MCF 10A (cell line): Measurements from ENCODE around the gene MAT2A. TPM values are rescaled to one million over a fixed set of nuclear protein-coding genes. Genes with fewer than 3 reads are reported as not detected.

Experiments used
- BruUV-seq: library from RNA; stranded (reverse); fragments of 400-500 nt; replicated peaks from 2 replicates; lab custom pipeline; 2021; lab: Mats Ljungman, UMichigan
- CTCF ChIA-PET: fragments of 300-600 bp; sonication (Branson Sonifier 250); formaldehyde crosslinking; extraction: SDS; loops from one replicate; lab custom pipeline; 2021; ENCODE audit warnings: antibody characterized with exemption, inconsistent platforms; lab: Yijun Ruan, JAX
- POLR2A ChIA-PET: fragments of 300-600, 350-650 bp; sonication (Branson Sonifier 250); formaldehyde crosslinking; extraction: SDS; loops from one replicate; lab custom pipeline; 2020; ENCODE audit warnings: antibody characterized with exemption, inconsistent platforms; lab: Yijun Ruan, JAX
- DNase-seq: peaks from one replicate; pipeline ENCODE4 v3.0.0-alpha.2; 2018; ENCODE audit not compliant: unreplicated experiment
- H3K27ac Mint-ChIP-seq: one replicate; pipeline ENCODE4 v1.8.0; 2022; ENCODE audit warnings: mild to moderate bottlenecking, low read depth, mixed read lengths; ENCODE audit not compliant: unreplicated experiment
- H3K27me3 Mint-ChIP-seq: one replicate; pipeline ENCODE4 v1.8.0; 2022; ENCODE audit warnings: mixed read lengths; ENCODE audit not compliant: insufficient read depth, unreplicated experiment
- H3K36me3 Mint-ChIP-seq: one replicate; pipeline ENCODE4 v1.8.0; 2022; ENCODE audit warnings: mild to moderate bottlenecking, moderate library complexity, mixed read lengths; ENCODE audit not compliant: insufficient read depth, unreplicated experiment
- H3K4me1 Mint-ChIP-seq: one replicate; pipeline ENCODE4 v1.8.0; 2022; ENCODE audit warnings: mixed read lengths; ENCODE audit not compliant: insufficient read depth, unreplicated experiment
- H3K4me3 Mint-ChIP-seq: one replicate; pipeline ENCODE4 v1.8.0; 2022; ENCODE audit warnings: mild to moderate bottlenecking, moderate library complexity, mixed read lengths; ENCODE audit not compliant: unreplicated experiment
- H3K9me3 Mint-ChIP-seq: one replicate; pipeline ENCODE4 v1.8.0; 2022; ENCODE audit warnings: mixed read lengths; ENCODE audit not compliant: unreplicated experiment
- CTCF ChIP-seq: fragments of 200-600 bp; IDR thresholded peaks from one replicate; pipeline ENCODE4 v1.8.0; 2022; ENCODE audit warnings: antibody characterized with exemption, mild to moderate bottlenecking; ENCODE audit not compliant: unreplicated experiment
- intact Hi-C: fragments of 100-400 bp; cut with micrococcal nuclease; formaldehyde crosslinking; loops from 2 replicates; pipeline ENCODE4 v1.14.1; 2022
- total RNA-seq: library from RNA; stranded (reverse); gene quantifications from 2 replicates; pipeline ENCODE4 v1.2.3, GENCODE V29; 2022

Gene MAT2A
- total RNA-seq, 1 experiment from 2014 or later = 366 TPM

GRCh38 chr2:85582492-85582891 lies 43.5 kb downstream of the MAT2A start:
- Mint-ChIP-seq H3K9me3 (no peaks in the 10 kb centered on the region), H3K27me3 (no peaks in the 10 kb centered on the region), H3K4me3 (no peak overlapping the region), H3K4me1 (peaks cover 25% of the 10 kb centered on the region), H3K36me3 (peaks cover 42% of the 10 kb centered on the region), H3K27ac (no peak overlapping the region)
- no peak for DNase-seq
- BruUV-seq = no TSS peak
- POLR2A ChIA-PET = interaction anchor here (6.1 kb wide), 1 partner anchor 13 kb away, joined by 54 read pairs; the partner anchor contains the start of gene RNF181
- TF ChIP-seq CTCF = no peak
- intact Hi-C loops = no loop called here
- CTCF ChIA-PET = interaction anchor here (0.7 kb wide), 1 partner anchor 146 kb away, joined by 3 read pairs; no protein-coding TSS in a partner anchor

DNA sequence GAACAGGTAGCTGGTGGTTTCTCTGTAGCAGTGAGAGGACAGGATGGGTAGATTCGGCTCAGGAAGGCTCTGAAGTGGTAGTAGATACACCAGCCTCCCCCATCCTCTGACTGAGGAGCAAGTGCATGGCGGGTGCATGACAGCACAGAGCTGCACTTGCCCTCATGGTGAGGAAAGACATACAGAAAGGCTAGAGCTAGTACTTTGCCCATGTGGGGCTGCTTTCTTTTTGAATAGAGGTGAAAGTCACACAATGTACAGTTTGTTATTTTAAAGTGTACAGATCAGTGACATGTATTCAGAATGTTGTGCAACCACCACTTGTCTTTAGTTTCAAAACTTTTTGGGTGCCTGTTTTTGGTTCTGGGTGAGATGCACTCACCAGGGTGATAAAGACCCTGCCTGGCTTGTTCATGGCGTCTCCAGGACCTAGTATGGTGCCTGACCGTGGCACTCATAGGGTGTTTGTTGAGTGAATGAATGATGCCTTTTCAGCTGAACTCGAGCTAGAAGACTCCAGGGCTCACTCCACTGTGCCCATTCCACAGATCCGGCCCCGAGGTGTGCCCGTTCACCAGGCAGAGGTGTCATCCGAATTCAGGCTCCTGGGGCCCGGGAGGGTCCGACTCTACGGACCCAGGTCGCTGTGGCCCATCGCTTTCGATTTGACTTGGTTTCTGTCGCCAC lies 44.8 kb downstream of the MAT2A start:
- ChIA-PET POLR2A (interaction anchor here (1.4 to 6.1 kb wide), 3 partner anchors 12 to 42 kb away, joined by 5 to 54 read pairs (median 6); partner anchors contain the start of genes C2orf68 and RNF181), CTCF (no interaction called here)
- no TSS peak for BruUV-seq
- peaks cover 18% of the 10 kb centered on the region for H3K4me1 Mint-ChIP-seq
- no peaks in the 10 kb centered on the region for H3K9me3 Mint-ChIP-seq
- no peak overlapping the region for H3K4me3 Mint-ChIP-seq
- intact Hi-C loops = no loop called here
- peaks cover 42% of the 10 kb centered on the region for H3K36me3 Mint-ChIP-seq
- H3K27me3 Mint-ChIP-seq = no peaks in the 10 kb centered on the region
- DNase-seq = no peak
- no peak overlapping the region for H3K27ac Mint-ChIP-seq
- TF ChIP-seq CTCF = no peak

DNA sequence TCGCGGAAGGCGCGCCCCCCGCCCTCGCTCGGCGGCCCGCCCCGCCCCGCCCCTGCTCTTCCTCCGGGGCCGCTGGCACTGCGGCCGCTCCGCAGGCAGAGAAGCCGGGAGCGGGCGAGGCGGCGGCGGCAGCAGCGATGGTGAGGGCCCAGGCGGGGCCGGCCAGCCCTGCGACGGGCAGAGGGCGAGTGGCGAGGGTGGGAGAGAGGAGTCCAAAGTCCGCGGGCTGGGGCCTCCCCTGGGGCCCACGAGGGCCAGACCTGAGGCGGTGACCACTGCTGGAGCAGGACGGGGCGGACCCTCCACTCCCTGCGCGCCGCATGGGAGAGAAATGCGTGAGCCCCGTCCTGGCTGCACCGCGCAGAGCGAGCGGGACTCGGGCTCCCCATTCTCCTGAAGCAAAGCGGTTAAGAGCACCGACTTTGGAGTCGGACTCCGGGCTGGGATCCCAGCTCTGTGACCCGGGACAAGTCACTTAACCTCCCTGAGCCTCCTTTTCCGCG lies 45.4 kb downstream of the MAT2A start, which contains the start of gene VAMP5:
Gene VAMP5, plus strand, starts transcription at position 78 of the 503 bp plus-strand sequence. Its CDS starts 60 bp downstream, at position 138.
- BruUV-seq = no TSS peak
- intact Hi-C loops = no loop called here
- peaks cover 40% of the 10 kb centered on the region for H3K36me3 Mint-ChIP-seq
- H3K4me1 Mint-ChIP-seq = peaks cover 14% of the 10 kb centered on the region
- CTCF ChIA-PET = interaction anchor here (0.6 to 1.3 kb wide), 2 partner anchors 12 to 165 kb away, joined by 3 read pairs; no protein-coding TSS in a partner anchor
- TF ChIP-seq CTCF = no peak
- POLR2A ChIA-PET = interaction anchor here (0.9 to 6.1 kb wide), 5 partner anchors 11 to 230 kb away, joined by 3 to 54 read pairs (median 6); partner anchors contain the start of genes C2orf68, ELMOD3, RNF181 and TMEM150A
- no peak for DNase-seq
- H3K4me3 Mint-ChIP-seq = no peak within 1 kb of the TSS
- no peaks in the 10 kb centered on the region for H3K27me3 Mint-ChIP-seq
- peak within 1 kb of the TSS; percentile 91 for H3K27ac Mint-ChIP-seq
- no peaks in the 10 kb centered on the region for H3K9me3 Mint-ChIP-seq
